Mesenchymal stem cell (in vitro differentiated cells and primary cell): ENCODE results near the gene POLR1B.

Experiments used
- DNase-seq: peaks from one replicate; pipeline ENCODE4 v3.0.0-alpha.2; 2013
- H2AFZ ChIP-seq: one replicate; pipeline ENCODE4 v1.6.1; 2013; ENCODE audit warnings: low read depth, mild to moderate bottlenecking, control low read depth, inconsistent platforms, low read length, moderate library complexity
- H2AK5ac ChIP-seq: 2 replicates; pipeline ENCODE4 v1.6.1; 2013; ENCODE audit warnings: low read length, moderate library complexity, mild to moderate bottlenecking, inconsistent platforms; ENCODE audit not compliant: severe bottlenecking
- H2BK120ac ChIP-seq: one replicate; pipeline ENCODE4 v1.6.1; 2013; ENCODE audit warnings: low read depth, mild to moderate bottlenecking, inconsistent platforms, low read length, moderate library complexity
- H2BK12ac ChIP-seq, 2 experiments: one replicate each; pipeline ENCODE4 v1.6.1; 2013; ENCODE audit warnings: inconsistent platforms in 2 of 2, low read length in 2 of 2, mild to moderate bottlenecking in 2 of 2, moderate library complexity in 2 of 2, control low read depth in 1 of 2
- H2BK15ac ChIP-seq: one replicate; pipeline ENCODE4 v1.6.1; 2013; ENCODE audit warnings: mild to moderate bottlenecking, low read depth, inconsistent platforms; ENCODE audit not compliant: poor library complexity, severe bottlenecking
- H2BK5ac ChIP-seq: 2 replicates; pipeline ENCODE4 v1.6.1; 2013; ENCODE audit warnings: low read depth, mild to moderate bottlenecking, low read length, control low read depth, inconsistent platforms; ENCODE audit not compliant: poor library complexity, severe bottlenecking
- H3K14ac ChIP-seq, 2 experiments: one replicate each; pipeline ENCODE4 v1.6.1; 2013; ENCODE audit warnings: inconsistent platforms in 2 of 2, low read length in 2 of 2, control low read depth in 1 of 2, mild to moderate bottlenecking in 1 of 2, moderate library complexity in 1 of 2
- H3K18ac ChIP-seq, 2 experiments: one replicate each; pipeline ENCODE4 v1.6.1; 2013; ENCODE audit warnings: inconsistent platforms in 2 of 2, low read length in 2 of 2, control low read depth in 1 of 2, low read depth in 1 of 2, mild to moderate bottlenecking in 1 of 2
- H3K23ac ChIP-seq, 2 experiments: one replicate each; pipeline ENCODE4 v1.6.1; 2013; ENCODE audit warnings: inconsistent platforms in 2 of 2, low read length in 2 of 2, mild to moderate bottlenecking in 2 of 2, moderate library complexity in 2 of 2, control low read depth in 1 of 2
- H3K27ac ChIP-seq: 2 replicates; pipeline ENCODE4 v1.5.1; 2013; ENCODE audit warnings: mild to moderate bottlenecking, moderate library complexity, low read length, control low read depth, inconsistent platforms; ENCODE audit not compliant: poor library complexity, severe bottlenecking
- H3K27me3 ChIP-seq, 2 experiments: 2 replicates each; pipeline versions ENCODE4 v1.6.1 to v1.7.0; 2013; ENCODE audit warnings: low read length in 2 of 2, mild to moderate bottlenecking in 2 of 2, moderate library complexity in 2 of 2, control low read depth in 1 of 2, inconsistent platforms in 1 of 2; ENCODE audit not compliant: control insufficient read depth in 1 of 2, insufficient read depth in 1 of 2
- H3K36me3 ChIP-seq, 2 experiments: 2 replicates each; pipeline versions ENCODE4 v1.6.1 to v1.7.0; 2013; ENCODE audit warnings: low read length in 2 of 2, control low read depth in 1 of 2, inconsistent platforms in 1 of 2, low read depth in 1 of 2, mild to moderate bottlenecking in 1 of 2; ENCODE audit not compliant: insufficient read depth in 2 of 2, control insufficient read depth in 1 of 2
- H3K4ac ChIP-seq, 2 experiments: one replicate each; pipeline ENCODE4 v1.6.1; 2013; ENCODE audit warnings: inconsistent platforms in 2 of 2, low read length in 2 of 2, mild to moderate bottlenecking in 2 of 2, moderate library complexity in 2 of 2, control low read depth in 1 of 2, low read depth in 1 of 2
- H3K4me1 ChIP-seq: 2 replicates; pipeline ENCODE4 v1.6.1; 2013; ENCODE audit warnings: low read depth, low read length, control low read depth; ENCODE audit not compliant: control insufficient read depth, insufficient read depth
- H3K4me2 ChIP-seq: 2 replicates; pipeline ENCODE4 v1.6.1; 2013; ENCODE audit warnings: low read length, mild to moderate bottlenecking, inconsistent platforms; ENCODE audit not compliant: poor library complexity, severe bottlenecking
- H3K4me3 ChIP-seq, 2 experiments: 2 replicates each; pipeline versions ENCODE4 v1.5.1 to v1.7.0; 2013; ENCODE audit warnings: low read length in 2 of 2, mild to moderate bottlenecking in 2 of 2, control low read depth in 1 of 2, low read depth in 1 of 2; ENCODE audit not compliant: insufficient read depth in 1 of 2
- H3K79me1 ChIP-seq: replicated peaks from 2 replicates; pipeline ENCODE4 v1.6.1; 2013; ENCODE audit warnings: mild to moderate bottlenecking, control low read depth, low read length, inconsistent platforms; ENCODE audit not compliant: poor library complexity, severe bottlenecking
- H3K9ac ChIP-seq: 2 replicates; pipeline ENCODE4 v1.7.0; 2013; ENCODE audit warnings: mild to moderate bottlenecking, low read length, moderate library complexity
- H3K9me3 ChIP-seq: 2 replicates; pipeline ENCODE4 v1.7.0; 2013; ENCODE audit warnings: mild to moderate bottlenecking, low read length; ENCODE audit not compliant: control insufficient read depth
- H4K8ac ChIP-seq: one replicate; pipeline ENCODE4 v1.6.1; 2013; ENCODE audit warnings: inconsistent platforms, mild to moderate bottlenecking, low read length, moderate library complexity
- H4K91ac ChIP-seq: one replicate; pipeline ENCODE4 v1.6.1; 2013; ENCODE audit warnings: mild to moderate bottlenecking, low read length, inconsistent platforms
- WGBS: methylation state at CpG from one replicate; pipeline ENCODE4 v1.1.7; 2013; ENCODE audit warnings: mixed read lengths; 5-methylcytosine and 5-hydroxymethylcytosine counted together

The POLR1B gene

DNA sequence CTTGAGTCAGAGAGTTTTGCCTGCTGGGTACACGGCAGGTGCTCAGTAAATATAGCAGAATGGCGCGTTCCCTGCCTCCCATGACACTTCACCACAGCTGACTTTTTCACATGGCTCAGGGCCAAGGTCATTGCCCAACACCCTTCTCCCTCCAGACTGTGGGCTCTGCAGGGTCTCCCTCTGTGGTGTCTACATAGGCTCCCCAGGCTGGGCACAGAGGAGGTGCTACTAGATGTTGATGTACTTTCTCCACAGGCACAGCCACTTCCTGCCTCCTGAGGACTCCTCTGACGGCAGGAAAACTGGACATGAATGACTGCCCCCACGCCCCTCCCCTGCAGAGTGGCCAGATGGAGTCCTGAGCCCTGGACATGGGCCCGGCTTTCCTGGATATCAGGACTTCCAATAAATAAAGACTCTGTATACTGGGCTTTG lies 46.4 kb downstream of the POLR1B start:
- no peak overlapping the region for H3K23ac ChIP-seq
- no peak overlapping the region for H2BK5ac ChIP-seq
- H2AFZ ChIP-seq, result no peak overlapping the region
- no peaks in the 10 kb centered on the region for H3K9me3 ChIP-seq
- no peak overlapping the region for H3K27ac ChIP-seq
- no peak for DNase-seq
- WGBS, result 90% methylated on average over 6 of the region's 6 CpGs
- H4K91ac ChIP-seq, result no peak overlapping the region
- H3K4me3 ChIP-seq, result no peak overlapping the region
- no peak overlapping the region for H3K18ac ChIP-seq
- no peak overlapping the region for H2AK5ac ChIP-seq
- no peak overlapping the region for H3K14ac ChIP-seq
- H2BK12ac ChIP-seq, result no peak overlapping the region
- H3K79me1 ChIP-seq, result peaks cover 26% of the 10 kb centered on the region
- peaks cover 17% of the 10 kb centered on the region for H3K4me1 ChIP-seq
- no peak overlapping the region for H3K9ac ChIP-seq
- no peak overlapping the region for H3K4me2 ChIP-seq
- H2BK120ac ChIP-seq, result no peak overlapping the region
- no peak overlapping the region for H3K4ac ChIP-seq
- H3K36me3 ChIP-seq, result peaks cover 21 to 42% of the 10 kb centered on the region in 2 experiments
- peak overlapping the region; percentile 46 for H2BK15ac ChIP-seq
- no peak overlapping the region for H4K8ac ChIP-seq
- H3K27me3 ChIP-seq, result no peaks in the 10 kb centered on the region

DNA sequence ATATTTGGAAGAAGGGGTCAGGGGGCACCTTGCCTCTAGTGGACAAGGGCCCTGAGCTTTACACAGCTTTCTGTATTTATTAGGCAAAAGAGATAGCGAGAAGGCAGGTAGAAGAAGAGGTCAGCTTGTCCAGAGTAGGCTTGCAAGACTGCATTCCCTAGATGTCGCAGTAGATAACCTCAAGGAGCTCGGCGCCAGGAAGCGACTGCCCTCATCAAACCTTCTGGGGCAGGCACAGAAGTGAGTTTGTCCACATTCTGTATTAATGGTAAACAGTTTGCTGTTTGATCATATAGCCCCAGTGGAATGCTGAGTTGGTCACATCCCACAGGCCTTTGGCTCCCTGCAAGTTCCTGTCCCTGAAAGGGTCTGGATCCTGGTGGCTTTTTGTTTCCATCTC lies 49.1 kb downstream of the POLR1B start:
- H3K4me2 ChIP-seq, result no peak overlapping the region
- H3K36me3 ChIP-seq, result peaks cover 14 to 38% of the 10 kb centered on the region in 2 experiments
- H3K23ac ChIP-seq, result no peak overlapping the region
- no peak overlapping the region for H2AFZ ChIP-seq
- H2BK12ac ChIP-seq, result no peak overlapping the region
- H2BK5ac ChIP-seq, result no peak overlapping the region
- DNase-seq, result no peak
- H3K14ac ChIP-seq, result no peak overlapping the region
- H4K91ac ChIP-seq, result no peak overlapping the region
- peaks cover 13% of the 10 kb centered on the region for H3K79me1 ChIP-seq
- H2BK15ac ChIP-seq, result no peak overlapping the region
- H3K4me3 ChIP-seq, result no peak overlapping the region
- H3K27ac ChIP-seq, result no peak overlapping the region
- no peak overlapping the region for H3K18ac ChIP-seq
- no peak overlapping the region for H4K8ac ChIP-seq
- no peak overlapping the region for H2BK120ac ChIP-seq
- no peak overlapping the region for H3K9ac ChIP-seq
- no peak overlapping the region for H3K4ac ChIP-seq
- H3K4me1 ChIP-seq, result peaks cover 7% of the 10 kb centered on the region
- no peak overlapping the region for H2AK5ac ChIP-seq
- no peaks in the 10 kb centered on the region for H3K27me3 ChIP-seq
- H3K9me3 ChIP-seq, result no peaks in the 10 kb centered on the region
- WGBS, result 90% methylated on average over 5 of the region's 5 CpGs

DNA sequence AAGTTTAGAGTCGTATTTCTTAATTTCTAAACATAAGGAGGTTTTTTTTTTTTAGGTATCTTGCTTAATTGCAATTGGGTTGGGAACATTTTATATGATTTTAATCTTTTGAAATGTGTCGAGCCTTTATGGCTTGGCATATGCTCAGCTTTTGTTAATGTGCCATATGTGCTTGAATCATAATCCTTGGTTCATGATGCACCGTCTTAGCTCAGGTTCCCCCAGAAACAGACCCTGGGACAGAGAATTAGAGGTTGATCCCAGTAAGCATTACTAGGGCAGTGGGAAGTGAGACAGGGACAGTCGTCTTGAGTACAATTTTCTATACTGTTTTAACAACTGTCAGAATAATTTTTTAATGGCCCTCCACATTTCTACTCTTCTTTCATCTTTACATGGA lies 51.5 kb downstream of the POLR1B start:
- no peak overlapping the region for H3K4ac ChIP-seq
- no peak overlapping the region for H3K4me3 ChIP-seq
- no peaks in the 10 kb centered on the region for H3K9me3 ChIP-seq
- WGBS, result 97% methylated on average over 4 of the region's 4 CpGs
- no peak overlapping the region for H4K8ac ChIP-seq
- no peak overlapping the region for H2AK5ac ChIP-seq
- no peak overlapping the region for H3K4me2 ChIP-seq
- H3K9ac ChIP-seq, result no peak overlapping the region
- no peaks in the 10 kb centered on the region for H3K27me3 ChIP-seq
- no peak overlapping the region for H3K23ac ChIP-seq
- no peak overlapping the region for H2BK120ac ChIP-seq
- no peak overlapping the region for H2BK5ac ChIP-seq
- H3K4me1 ChIP-seq, result peaks cover 3% of the 10 kb centered on the region
- peaks cover 2 to 16% of the 10 kb centered on the region in 2 experiments for H3K36me3 ChIP-seq
- H3K14ac ChIP-seq, result no peak overlapping the region
- no peak for DNase-seq
- H2AFZ ChIP-seq, result no peak overlapping the region
- H4K91ac ChIP-seq, result no peak overlapping the region
- no peak overlapping the region for H3K18ac ChIP-seq
- peaks cover 2% of the 10 kb centered on the region for H3K79me1 ChIP-seq
- H2BK15ac ChIP-seq, result no peak overlapping the region
- no peak overlapping the region for H3K27ac ChIP-seq
- no peak overlapping the region for H2BK12ac ChIP-seq

DNA sequence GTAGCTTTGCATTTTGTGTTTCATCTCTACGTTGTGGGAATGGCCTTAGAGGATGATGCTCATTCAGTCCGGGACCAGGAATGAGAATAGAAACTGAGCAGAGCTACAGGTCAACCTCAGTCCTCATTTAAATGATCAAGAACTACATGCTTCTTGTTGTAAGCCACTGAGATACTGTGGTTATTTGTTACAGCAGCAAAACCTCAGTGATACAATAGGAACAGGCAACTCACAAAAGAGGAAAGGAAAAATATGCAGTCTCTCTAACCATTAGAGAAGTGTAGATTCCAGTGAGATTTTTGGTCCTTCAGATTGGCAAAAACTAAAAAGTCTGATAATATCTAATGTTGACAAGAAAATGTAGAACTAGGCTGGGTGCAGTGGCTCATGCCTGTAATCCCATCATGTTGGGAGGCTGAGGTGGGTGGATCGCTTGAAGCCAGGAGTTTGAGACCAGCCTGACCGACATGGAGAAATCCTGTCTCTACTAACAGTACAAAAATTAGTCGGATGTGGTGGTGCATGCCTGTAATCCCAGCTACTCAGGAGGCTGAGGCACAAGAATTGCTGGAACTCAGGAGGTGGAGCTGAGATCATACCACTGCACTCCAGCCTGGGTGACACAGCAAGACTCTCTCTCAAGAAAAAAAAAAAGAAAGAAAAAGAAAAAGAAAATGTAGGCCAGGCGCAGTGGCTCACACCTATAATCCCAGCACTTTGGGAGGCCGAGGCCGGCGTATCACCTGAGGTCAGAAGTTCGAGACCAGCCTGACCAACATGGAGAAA lies 55.5 kb downstream of the POLR1B start:
- Histone ChIP-seq H2BK15ac (no peak overlapping the region), H3K18ac (peak overlapping the region in 1 of 2 experiments; percentile 2), H2BK12ac (no peak overlapping the region), H4K91ac (no peak overlapping the region), H3K4ac (no peak overlapping the region), H2AFZ (no peak overlapping the region), H2BK120ac (no peak overlapping the region), H3K9me3 (no peaks in the 10 kb centered on the region), H3K27me3 (no peaks in the 10 kb centered on the region), H4K8ac (no peak overlapping the region), H3K79me1 (no peaks in the 10 kb centered on the region), H3K36me3 (no peaks in the 10 kb centered on the region), H3K14ac (no peak overlapping the region), H3K4me3 (no peak overlapping the region), H3K9ac (no peak overlapping the region), H3K27ac (no peak overlapping the region), H3K23ac (no peak overlapping the region), H2BK5ac (peak overlapping the region; percentile 46), H3K4me2 (no peak overlapping the region), H2AK5ac (no peak overlapping the region), H3K4me1 (no peaks in the 10 kb centered on the region)
- 93% methylated on average over 9 of the region's 10 CpGs for WGBS
- no peak for DNase-seq
